Panc1 (cell line): ENCODE measurements around the gene NDRG3. TPM values are rescaled to one million over a fixed set of nuclear protein-coding genes. Genes with fewer than 3 reads are reported as not detected.

ENCODE experiments used
- ATAC-seq: fragments of 200-7000 bp; cut with Tn5 transposase; 2 replicates; pipeline ENCODE4 v1.9.1; 2020; ENCODE audit warnings: mild to moderate bottlenecking, moderate library complexity
- BruUV-seq: library from RNA; stranded (reverse); fragments of 400-500 nt; replicated peaks from 2 replicates; lab custom pipeline; 2021; lab: Mats Ljungman, UMichigan
- CTCF ChIA-PET: fragments of 300-600 bp; sonication (Branson Sonifier 250); formaldehyde crosslinking; loops from one replicate; lab custom pipeline; 2022; ENCODE audit warnings: antibody characterized with exemption; lab: Charles Lee
- POLR2A ChIA-PET: fragments of 300-600 bp; sonication (Branson Sonifier 250); formaldehyde crosslinking; loops from one replicate; lab custom pipeline; 2022; ENCODE audit warnings: antibody characterized with exemption; lab: Charles Lee
- DNase-seq: peaks from one replicate; pipeline ENCODE4 v3.0.0-alpha.2; 2010; ENCODE audit warnings: low read depth, low spot score
- H3K27ac ChIP-seq: 2 replicates; pipeline ENCODE4 v1.5.1; 2011; ENCODE audit warnings: mild to moderate bottlenecking, low read length, inconsistent platforms
- H3K27me3 ChIP-seq: fragments of 200-500 bp; sonication (Bioruptor generic); 2 replicates; pipeline ENCODE4 v1.6.0; 2014; ENCODE audit warnings: low read length, inconsistent platforms; ENCODE audit not compliant: control insufficient read depth, insufficient read depth
- H3K36me3 ChIP-seq: fragments of 200-500 bp; sonication (Bioruptor generic); 2 replicates; pipeline ENCODE4 v1.5.1; 2014; ENCODE audit warnings: inconsistent platforms, mild to moderate bottlenecking, low read length, moderate library complexity; ENCODE audit not compliant: control insufficient read depth, insufficient read depth
- H3K4me1 ChIP-seq: 2 replicates; pipeline ENCODE4 v1.5.1; 2011; ENCODE audit warnings: inconsistent platforms, mild to moderate bottlenecking, low read length, moderate library complexity; ENCODE audit not compliant: control insufficient read depth, insufficient read depth
- H3K4me3 ChIP-seq, 2 experiments: 2 replicates each; pipeline ENCODE4 v1.5.1; 2011 to 2012; ENCODE audit warnings: low read depth in 2 of 2, low read length in 2 of 2, mild to moderate bottlenecking in 2 of 2, inconsistent platforms in 1 of 2, moderate library complexity in 1 of 2
- H3K9me3 ChIP-seq: fragments of 200-500 bp; sonication (Bioruptor generic); 2 replicates; pipeline ENCODE4 v1.5.1; 2014; ENCODE audit warnings: low read depth, mild to moderate bottlenecking, inconsistent platforms, low read length, moderate library complexity; ENCODE audit not compliant: control insufficient read depth, insufficient read depth
- CTCF ChIP-seq: fragments of 450-650 bp; IDR thresholded peaks from 2 replicates; pipeline ENCODE4 v1.5.1; 2017; ENCODE audit warnings: mild to moderate bottlenecking
- POLR2AphosphoS5 ChIP-seq: IDR thresholded peaks from 2 replicates; pipeline ENCODE4 v1.6.1; 2012; ENCODE audit warnings: mild to moderate bottlenecking, low read depth, low read length, moderate library complexity
- REST ChIP-seq, 2 experiments: IDR thresholded peaks; 2 replicates each; pipeline ENCODE4 v1.6.1; 2011 to 2012; ENCODE audit warnings: low read depth in 2 of 2, control low read depth in 1 of 2, low read length in 1 of 2, mild to moderate bottlenecking in 1 of 2, moderate library complexity in 1 of 2; ENCODE audit not compliant: insufficient read depth in 1 of 2
- SIN3A ChIP-seq: IDR thresholded peaks from 2 replicates; pipeline ENCODE4 v1.6.1; 2012; ENCODE audit warnings: low read depth, mild to moderate bottlenecking, low read length, moderate library complexity, borderline replicate concordance; ENCODE audit not compliant: insufficient read depth
- TCF7L2 ChIP-seq: IDR thresholded peaks from 2 replicates; pipeline ENCODE4 v1.6.1; 2011; ENCODE audit warnings: mild to moderate bottlenecking, low read depth, low read length, inconsistent platforms
- in situ Hi-C: cut with HindIII; loops from 2 replicates; pipeline ENCODE4 v1.10.0; 2016; ENCODE audit warnings: low sequenced_read_pairs, low pct_unique_long_range_greater_than_20kb
- intact Hi-C: fragments of 100-400 bp; cut with micrococcal nuclease; formaldehyde crosslinking; loops from one replicate; pipeline ENCODE4 v1.10.0; 2022; ENCODE audit not compliant: unreplicated experiment
- total RNA-seq: library from RNA; stranded (reverse); gene quantifications from one replicate; pipeline ENCODE4 v1.2.1, GENCODE V29; 2021; ENCODE audit not compliant: unreplicated experiment

NDRG3 gene
- total RNA-seq, 1 experiment from 2014 or later: 36.0 TPM

- Histone ChIP-seq H3K27me3 (no peaks in the 10 kb centered on the region), H3K4me1 (no peaks in the 10 kb centered on the region), H3K4me3 (no peak overlapping the region), H3K9me3 (no peaks in the 10 kb centered on the region), H3K27ac (no peak overlapping the region), H3K36me3 (no peaks in the 10 kb centered on the region)
- POLR2A ChIA-PET: no interaction called here
- TF ChIP-seq CTCF (no peak), POLR2AphosphoS5 (no peak), REST (IDR thresholded peaks at IDR 0.05; ENCODE audit: insufficient read depth in 1 of 2, low read depth in 2 of 2, low read length in 1 of 2) (no peak), SIN3A (no peak), TCF7L2 (no peak)
- intact Hi-C loops: no loop called here
- in situ Hi-C loops: no loop called here
- CTCF ChIA-PET: no interaction called here
- DNase-seq: no peak
- no TSS peak for BruUV-seq
- ATAC-seq: 0 out of 2 replicates have a peak, but pooled peaks have one; percentile 36
Observed at GRCh38 chr20:36632487-36633284, 113.2 kb downstream of the NDRG3 start.

GRCh38 chr20:36632147-36632486, 113.8 kb downstream of the NDRG3 start:
- Histone ChIP-seq H3K9me3 (no peaks in the 10 kb centered on the region), H3K4me3 (no peak overlapping the region), H3K4me1 (no peaks in the 10 kb centered on the region), H3K36me3 (no peaks in the 10 kb centered on the region), H3K27me3 (no peaks in the 10 kb centered on the region), H3K27ac (no peak overlapping the region)
- POLR2A ChIA-PET: no interaction called here
- ATAC-seq: no peak
- CTCF ChIA-PET: no interaction called here
- intact Hi-C loops: no loop called here
- BruUV-seq: no TSS peak
- in situ Hi-C loops: no loop called here
- TF ChIP-seq REST (IDR thresholded peaks at IDR 0.05; ENCODE audit: insufficient read depth in 1 of 2, low read depth in 2 of 2, low read length in 1 of 2) (no peak), CTCF (no peak), TCF7L2 (no peak), POLR2AphosphoS5 (no peak), SIN3A (no peak)
- DNase-seq: no peak
